ENCODE measurements around the gene GRK5. TPM values are rescaled to one million over a fixed set of nuclear protein-coding genes. Genes with fewer than 3 reads are reported as not detected.
A peak's percentile ranks its signal among the peaks of the same experiment; 100 is the strongest.

Gene GRK5
- total RNA-seq, 4 donors from 2014 or later: 9.2 to 27.3 (median 15.0) TPM

DNA sequence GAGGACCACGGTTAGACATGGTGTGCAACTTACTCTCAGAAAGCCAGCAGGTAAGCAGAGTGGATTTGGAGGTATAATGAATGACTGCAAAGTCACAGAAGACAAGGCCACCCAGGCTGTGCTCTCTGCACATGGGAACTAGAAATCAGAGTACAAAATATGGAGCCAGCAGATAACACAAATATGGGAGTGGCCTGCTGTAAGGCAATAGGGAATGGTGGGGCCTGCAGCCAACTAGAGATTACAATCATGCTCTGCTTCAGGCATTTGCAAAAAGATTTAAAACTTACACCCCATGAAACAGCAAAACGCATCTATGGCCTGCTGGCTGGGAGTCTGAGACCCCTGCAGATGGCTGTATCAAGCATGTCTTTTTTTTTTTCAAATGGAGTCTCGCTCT, 288.2 kb downstream of the GRK5 start:
- H3K27ac ChIP-seq: no peak overlapping the region
- no peaks in the 10 kb centered on the region for H3K36me3 ChIP-seq
- TF ChIP-seq POLR2A (IDR thresholded peaks at IDR 0.05): no peak
- TF ChIP-seq, protein P1, sequence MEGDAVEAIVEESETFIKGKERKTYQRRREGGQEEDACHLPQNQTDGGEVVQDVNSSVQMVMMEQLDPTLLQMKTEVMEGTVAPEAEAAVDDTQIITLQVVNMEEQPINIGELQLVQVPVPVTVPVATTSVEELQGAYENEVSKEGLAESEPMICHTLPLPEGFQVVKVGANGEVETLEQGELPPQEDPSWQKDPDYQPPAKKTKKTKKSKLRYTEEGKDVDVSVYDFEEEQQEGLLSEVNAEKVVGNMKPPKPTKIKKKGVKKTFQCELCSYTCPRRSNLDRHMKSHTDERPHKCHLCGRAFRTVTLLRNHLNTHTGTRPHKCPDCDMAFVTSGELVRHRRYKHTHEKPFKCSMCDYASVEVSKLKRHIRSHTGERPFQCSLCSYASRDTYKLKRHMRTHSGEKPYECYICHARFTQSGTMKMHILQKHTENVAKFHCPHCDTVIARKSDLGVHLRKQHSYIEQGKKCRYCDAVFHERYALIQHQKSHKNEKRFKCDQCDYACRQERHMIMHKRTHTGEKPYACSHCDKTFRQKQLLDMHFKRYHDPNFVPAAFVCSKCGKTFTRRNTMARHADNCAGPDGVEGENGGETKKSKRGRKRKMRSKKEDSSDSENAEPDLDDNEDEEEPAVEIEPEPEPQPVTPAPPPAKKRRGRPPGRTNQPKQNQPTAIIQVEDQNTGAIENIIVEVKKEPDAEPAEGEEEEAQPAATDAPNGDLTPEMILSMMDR (IDR thresholded peaks at IDR 0.05): no peak
- H3K4me1 ChIP-seq: peaks cover 0 to 6% of the 10 kb centered on the region in 2 donors
- no peak overlapping the region for H3K4me3 ChIP-seq (replicated peaks in 1 of 3)
- intact Hi-C loops (cut with DNase I): no loop called here
- no peaks in the 10 kb centered on the region for H3K27me3 ChIP-seq
- no peaks in the 10 kb centered on the region for H3K9me3 ChIP-seq
- no peak for DNase-seq
- 90 to 96% methylated on average over 3 of the region's 3 CpGs for WGBS, 2 donors

DNA sequence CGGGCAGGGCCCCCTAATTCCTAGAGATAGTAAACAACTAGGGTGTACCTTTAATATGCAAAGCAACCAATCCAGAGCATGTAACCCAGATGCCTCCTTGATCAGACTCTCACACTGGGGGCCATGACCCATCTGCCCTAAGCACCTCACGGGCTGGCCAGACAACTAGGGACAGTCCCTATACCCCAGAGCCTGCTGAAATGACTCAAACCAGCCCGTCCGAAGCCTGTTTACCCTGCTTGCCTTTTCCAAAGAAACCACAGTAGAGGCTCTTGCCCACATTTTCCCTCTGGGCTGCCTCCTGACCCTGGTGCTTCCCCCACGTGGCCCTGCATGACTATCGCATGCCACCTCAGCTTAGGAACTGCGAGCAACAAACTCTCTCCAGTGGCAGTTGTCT, 288.9 kb downstream of the GRK5 start:
- Histone ChIP-seq H3K36me3 (no peaks in the 10 kb centered on the region), H3K9me3 (no peaks in the 10 kb centered on the region), H3K27ac (no peak overlapping the region), H3K4me1 (peaks cover 0 to 6% of the 10 kb centered on the region in 2 donors), H3K4me3 (replicated peaks in 1 of 3) (no peak overlapping the region), H3K27me3 (no peaks in the 10 kb centered on the region)
- no peak for TF ChIP-seq POLR2A (IDR thresholded peaks at IDR 0.05)
- TF ChIP-seq, protein P1 (IDR thresholded peaks at IDR 0.05): no peak
- no peak for DNase-seq
- WGBS, 2 donors: 89 to 92% methylated on average over 7 of the region's 7 CpGs
- intact Hi-C loops (cut with DNase I): no loop called here

DNA sequence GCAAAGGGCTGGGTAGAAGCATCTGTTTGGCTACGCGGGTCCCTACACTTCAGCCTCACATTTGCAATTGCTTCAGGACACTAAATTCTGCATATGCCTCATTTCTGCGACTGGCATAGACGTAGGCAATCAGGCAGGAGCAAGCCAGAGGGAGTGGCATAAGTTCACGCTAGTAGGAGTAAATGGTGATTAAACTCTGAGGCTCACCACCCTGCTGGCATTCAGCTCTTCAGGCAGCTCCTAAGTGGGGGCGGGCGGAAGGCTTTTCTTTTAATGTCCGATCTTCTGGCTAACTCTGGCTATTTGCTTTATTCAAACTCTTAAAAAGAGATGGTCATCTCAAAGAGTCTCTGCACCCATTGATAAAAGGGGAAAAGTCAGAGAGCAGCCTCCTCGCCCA, 289.9 kb downstream of the GRK5 start:
- no peak for TF ChIP-seq POLR2A (IDR thresholded peaks at IDR 0.05)
- TF ChIP-seq, protein P1 (IDR thresholded peaks at IDR 0.05): no peak
- H3K9me3 ChIP-seq: no peaks in the 10 kb centered on the region
- no peak overlapping the region for H3K4me3 ChIP-seq (replicated peaks in 1 of 3)
- no peak overlapping the region for H3K27ac ChIP-seq
- no peaks in the 10 kb centered on the region for H3K27me3 ChIP-seq
- DNase-seq: peak; percentile 45 to 65
- H3K4me1 ChIP-seq: peaks cover 0 to 6% of the 10 kb centered on the region in 2 donors
- no peaks in the 10 kb centered on the region for H3K36me3 ChIP-seq
- intact Hi-C loops (cut with DNase I): no loop called here
- WGBS, 2 donors: 66 to 71% methylated on average over 9 of the region's 9 CpGs

DNA sequence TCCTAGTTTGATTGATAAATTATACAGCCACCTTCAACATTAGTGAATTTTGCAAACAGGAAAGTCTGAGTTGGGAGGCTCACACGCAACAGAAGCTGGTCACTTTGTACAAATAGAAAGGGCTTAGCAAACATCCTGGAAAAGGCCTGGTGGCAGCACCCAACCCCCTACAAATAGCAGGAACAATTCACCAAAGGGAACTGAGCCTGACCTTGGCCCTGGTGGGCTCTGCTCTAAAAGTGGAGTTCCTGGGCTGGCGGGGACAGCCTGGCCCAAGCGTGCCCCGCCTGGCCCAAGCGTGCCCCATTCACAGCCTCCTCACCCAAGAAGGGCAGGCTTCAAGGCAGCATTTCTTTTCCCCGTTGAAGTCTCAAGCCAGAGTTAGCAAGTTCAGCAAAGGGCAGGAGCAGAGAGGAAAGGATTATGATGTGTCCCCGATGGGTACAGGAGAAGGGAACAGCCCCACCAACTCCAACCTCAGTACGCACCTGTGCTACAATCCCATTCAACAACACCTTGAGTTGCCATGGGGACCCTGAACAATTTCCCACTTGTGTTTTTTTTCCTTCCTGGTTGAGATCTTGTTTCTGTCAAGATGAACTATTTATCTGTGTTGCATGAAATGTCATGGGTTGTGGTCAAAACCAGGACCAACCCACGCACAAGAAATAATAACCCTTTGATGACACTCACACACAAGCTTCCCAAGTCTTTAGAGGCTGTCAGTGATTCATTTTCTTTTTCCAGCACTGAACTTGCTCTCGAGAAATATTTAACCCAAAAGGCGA, 291.7 kb downstream of the GRK5 start:
- Histone ChIP-seq H3K36me3 (no peaks in the 10 kb centered on the region), H3K9me3 (no peaks in the 10 kb centered on the region), H3K4me3 (replicated peaks in 1 of 3) (no peak overlapping the region), H3K27ac (no peak overlapping the region), H3K27me3 (no peaks in the 10 kb centered on the region), H3K4me1 (peaks cover 0 to 6% of the 10 kb centered on the region in 2 donors)
- intact Hi-C loops (cut with DNase I): no loop called here
- WGBS, 2 donors: 85 to 87% methylated on average over 8 to 11 of the region's 11 CpGs
- DNase-seq: no peak
- TF ChIP-seq, protein P1 (IDR thresholded peaks at IDR 0.05): no peak
- TF ChIP-seq POLR2A (IDR thresholded peaks at IDR 0.05): no peak

DNA sequence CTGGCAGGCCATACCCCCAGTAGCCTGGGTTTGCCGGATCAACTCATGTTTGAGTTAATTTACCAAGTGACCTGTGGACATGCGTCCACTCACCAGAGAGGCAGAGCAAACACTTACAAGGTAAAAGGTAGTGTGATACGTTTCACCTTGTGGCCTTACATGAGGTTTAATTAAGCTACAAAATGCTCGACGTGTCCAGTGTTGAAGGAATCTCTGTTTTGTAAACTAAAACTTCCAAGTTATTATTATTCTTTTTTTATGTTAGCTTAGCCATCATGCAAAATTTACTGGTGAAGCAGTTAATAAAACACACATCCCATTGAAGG, 292.3 kb downstream of the GRK5 start:
- TF ChIP-seq POLR2A (IDR thresholded peaks at IDR 0.05): no peak
- TF ChIP-seq, protein P1 (IDR thresholded peaks at IDR 0.05): no peak
- Histone ChIP-seq H3K9me3 (no peaks in the 10 kb centered on the region), H3K27ac (no peak overlapping the region), H3K4me1 (peaks cover 0 to 6% of the 10 kb centered on the region in 2 donors), H3K4me3 (replicated peaks in 1 of 3) (no peak overlapping the region), H3K27me3 (no peaks in the 10 kb centered on the region), H3K36me3 (no peaks in the 10 kb centered on the region)
- intact Hi-C loops (cut with DNase I): no loop called here
- 88 to 90% methylated on average over 5 of the region's 5 CpGs for WGBS, 2 donors
- no peak for DNase-seq

All from thyroid gland (tissue), 4 donors.